ENCODE results near the gene ARRB1.
"Not testable (repeated sequence)": the region's sequence is repeated elsewhere in the genome, so short reads cannot be mapped to it uniquely, and the experiment has no call there.

ARRB1 gene

DNA sequence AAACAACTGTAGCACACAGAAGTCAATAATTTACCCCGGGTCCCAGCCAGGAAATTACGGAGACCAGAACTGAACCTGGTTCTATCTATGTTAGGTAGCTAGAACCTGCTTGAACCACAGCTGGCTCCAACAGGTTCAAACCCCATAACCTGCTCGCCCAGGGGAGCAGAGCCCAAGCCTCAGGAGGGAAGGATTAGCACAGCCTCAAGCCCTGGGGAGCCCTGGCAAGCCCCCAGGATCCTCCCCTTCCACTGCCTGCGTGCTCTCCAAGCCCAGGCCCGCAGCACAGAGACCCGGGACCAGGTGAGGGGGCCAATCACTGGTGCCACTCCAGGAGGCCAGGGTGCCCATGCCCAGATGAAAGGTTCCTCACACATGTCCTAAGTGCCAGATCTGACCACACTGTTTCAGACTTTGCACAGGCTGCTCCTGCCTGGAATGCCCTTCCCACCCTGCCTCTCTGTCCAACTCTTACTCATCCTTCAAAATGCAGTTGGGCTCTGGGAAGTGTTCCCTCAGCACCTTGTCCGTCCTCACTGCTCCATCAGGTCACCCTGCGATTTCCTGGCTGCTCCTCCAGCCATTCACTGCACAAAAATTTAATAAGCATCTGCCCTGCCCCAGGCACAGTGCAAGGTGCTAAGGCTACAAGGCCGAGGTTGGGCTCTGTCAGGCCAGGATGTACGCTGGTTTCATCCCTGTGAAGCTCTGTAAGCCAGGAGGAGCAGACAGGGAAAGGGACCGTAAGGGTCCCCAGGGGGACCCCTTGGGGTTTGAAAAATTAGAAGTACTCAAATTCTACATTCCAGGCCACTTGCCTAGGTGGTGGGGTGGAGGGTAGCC lies 32.2 kb downstream of the ARRB1 start:
- no peak for DNase-seq

DNA sequence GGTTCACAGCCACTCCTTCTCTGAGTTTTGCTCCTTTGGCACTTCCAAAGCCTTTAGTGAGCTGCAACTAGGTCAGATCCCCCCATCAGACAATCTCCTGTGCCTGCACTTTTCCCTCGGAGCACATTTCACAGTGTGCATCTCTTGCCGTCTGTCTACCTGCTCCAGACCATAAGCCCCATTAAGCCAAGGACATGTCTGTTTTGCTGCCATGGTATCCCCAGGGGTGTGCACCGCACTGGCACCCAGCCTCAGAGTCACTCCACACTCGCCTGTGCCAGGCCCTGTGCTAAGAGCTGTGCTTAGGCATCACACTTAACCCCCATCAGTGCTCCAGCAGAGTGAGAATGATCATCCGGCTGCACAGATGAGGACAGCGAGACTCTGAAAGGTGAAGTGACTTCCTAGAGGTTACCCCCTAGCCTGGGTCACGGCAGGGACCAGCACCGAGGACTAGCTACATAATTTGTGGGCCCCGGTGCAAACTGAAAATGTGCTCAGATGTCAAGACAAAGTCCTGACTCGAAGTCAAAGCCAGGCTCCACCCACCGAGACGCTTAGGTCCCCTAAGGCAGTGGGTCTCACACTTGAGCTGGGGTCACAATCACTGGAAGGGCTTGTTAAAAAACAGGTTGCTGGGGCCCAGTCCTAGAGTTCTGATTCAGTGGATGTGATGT lies 33.9 kb downstream of the ARRB1 start:
- DNase-seq: no peak

DNA sequence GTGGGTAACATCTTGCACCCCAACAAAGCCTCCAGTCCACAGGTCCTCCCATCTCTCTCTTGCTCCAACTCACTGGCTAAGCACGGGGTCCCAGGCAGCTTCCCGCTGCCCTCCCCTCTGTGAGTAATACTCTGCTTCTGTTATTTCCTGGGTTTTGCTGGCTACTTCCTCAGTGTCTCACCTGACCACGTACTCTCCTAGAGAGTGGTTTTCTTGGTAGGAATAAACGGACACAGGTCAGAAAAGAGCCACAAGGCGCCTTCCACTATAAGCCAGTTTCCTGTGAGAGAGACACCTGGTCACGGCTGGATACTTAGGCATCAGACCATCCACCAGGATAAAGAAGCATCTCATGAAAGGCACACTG lies 36.0 kb downstream of the ARRB1 start:
- no peak for DNase-seq

DNA sequence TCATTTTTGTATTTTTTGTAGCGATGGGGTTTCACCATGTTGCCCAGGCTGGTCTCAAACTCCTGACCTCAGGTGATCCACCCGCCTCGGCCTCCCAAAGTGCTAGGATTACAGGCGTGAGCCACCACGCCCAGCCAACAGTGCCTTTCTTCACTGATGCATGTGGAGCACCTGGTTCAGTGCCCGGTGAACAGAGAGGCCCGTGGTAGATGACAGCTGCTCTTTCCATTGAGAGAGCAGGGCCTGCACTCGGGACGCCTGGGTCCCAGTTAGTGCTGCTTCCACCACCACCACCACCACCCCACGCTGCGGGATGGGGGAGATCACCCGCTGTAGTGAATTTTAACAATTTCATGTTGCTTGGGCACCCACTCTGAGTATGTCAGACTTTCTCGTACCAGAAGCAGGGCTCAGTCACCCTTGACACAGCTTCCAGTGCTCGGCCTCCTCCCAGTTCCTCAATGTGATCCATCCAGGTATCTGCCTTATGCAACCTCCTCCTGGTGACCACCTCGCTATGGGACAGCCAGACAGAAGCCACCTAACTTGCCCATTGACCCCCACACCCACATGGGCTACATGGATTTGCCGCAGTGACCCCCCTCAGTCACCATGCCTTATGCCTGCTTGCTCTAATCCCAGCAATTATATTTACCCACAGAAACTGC lies 36.6 kb downstream of the ARRB1 start:
- DNase-seq: no peak

DNA sequence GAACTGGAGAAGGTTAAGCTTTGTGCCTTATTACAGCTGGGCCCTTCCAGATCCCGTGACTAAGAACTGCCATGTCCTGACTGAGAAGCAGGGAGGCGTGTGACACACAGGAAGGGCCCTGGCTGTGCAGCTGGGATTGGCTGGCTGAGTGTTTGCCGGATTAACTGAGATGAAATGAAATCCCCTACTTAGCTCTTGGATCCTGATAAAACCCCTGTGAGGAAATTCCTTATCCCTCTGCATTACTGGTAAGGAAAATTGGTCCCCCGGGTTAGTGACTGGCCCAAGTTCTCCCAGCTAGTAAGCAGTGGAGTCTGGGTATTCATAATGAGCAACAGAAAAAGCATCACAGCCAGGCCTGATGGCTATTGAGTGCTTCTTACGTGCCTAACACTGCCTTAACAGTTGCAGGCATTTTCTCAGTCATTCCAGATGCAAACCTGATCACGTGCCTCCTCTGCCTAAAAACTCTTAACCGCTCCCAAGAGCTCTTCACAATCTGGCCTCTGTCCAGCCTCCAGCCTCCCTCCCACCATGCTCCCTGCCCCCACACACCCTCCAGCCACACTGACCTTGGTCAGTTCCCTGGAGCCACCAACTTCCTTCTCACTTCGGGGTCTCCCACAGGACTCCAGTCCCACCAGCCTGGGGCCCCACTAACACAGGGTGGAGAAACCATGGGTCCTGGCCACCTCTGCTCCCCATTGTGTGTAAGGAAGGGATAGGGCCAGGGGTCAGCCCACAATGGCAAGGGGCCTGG lies 37.8 kb downstream of the ARRB1 start:
- DNase-seq: no peak

DNA sequence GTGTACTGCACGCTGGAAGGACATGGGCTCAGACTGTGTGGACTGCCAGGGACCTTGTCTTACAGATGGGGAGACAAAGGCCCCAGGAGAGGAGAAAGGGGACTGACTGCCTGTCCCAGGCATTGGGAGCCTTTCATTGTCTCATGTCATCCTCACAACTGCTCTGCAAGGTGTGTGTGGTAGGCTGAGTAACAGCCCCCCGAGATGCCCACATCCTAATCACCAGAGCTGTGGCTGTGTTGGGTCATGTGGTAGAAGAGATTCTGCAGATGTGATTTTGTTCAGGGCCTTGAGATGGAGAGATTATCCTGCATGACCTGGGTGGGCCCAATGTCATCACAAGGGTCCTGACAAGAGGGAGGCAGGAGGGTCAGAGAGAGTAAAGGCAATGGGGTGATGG lies 39.1 kb downstream of the ARRB1 start:
- no peak for DNase-seq

DNA sequence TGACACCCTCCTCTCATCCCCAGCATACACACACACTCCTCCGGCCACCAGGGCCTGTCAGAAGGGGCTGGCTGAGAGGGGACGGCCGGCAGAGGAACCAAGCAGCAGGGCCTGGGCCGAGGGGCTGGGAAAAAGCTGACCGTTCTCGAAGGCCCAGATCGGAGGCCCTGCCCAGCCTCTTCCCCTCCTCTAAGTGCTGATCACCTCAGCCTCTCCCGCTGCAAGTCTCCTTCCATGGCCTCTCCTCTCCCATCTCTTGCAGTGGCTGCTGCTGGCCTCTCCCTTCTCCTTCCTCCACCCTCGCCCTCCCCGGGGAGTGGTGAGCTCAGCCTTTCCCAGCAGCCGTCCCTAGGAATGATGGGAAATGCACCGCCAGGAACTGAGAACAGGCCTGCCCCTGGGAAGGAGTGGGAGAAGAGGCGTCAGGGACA lies 39.6 kb downstream of the ARRB1 start:
- no peak for DNase-seq

DNA sequence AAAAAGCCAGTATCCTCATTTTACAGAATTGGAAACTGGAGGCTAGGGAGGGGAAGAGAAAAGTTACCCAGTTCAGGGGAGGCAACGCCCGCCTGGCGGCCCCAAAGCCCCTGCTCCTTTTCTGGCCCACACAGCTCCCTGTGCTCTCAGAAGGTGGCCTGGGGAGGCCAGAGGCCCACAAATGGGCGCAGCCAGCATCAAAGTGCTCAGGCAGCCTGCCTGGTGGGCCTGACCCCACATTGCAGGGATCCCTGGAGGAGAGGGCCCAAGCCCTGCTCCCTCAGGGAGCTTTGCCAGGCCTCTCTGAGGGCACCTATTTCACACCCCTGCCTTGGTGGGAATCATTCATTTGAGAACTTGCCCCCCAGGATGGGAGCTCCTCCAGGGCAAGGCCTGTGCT lies 42.5 kb downstream of the ARRB1 start:
- DNase-seq: no peak

DNA sequence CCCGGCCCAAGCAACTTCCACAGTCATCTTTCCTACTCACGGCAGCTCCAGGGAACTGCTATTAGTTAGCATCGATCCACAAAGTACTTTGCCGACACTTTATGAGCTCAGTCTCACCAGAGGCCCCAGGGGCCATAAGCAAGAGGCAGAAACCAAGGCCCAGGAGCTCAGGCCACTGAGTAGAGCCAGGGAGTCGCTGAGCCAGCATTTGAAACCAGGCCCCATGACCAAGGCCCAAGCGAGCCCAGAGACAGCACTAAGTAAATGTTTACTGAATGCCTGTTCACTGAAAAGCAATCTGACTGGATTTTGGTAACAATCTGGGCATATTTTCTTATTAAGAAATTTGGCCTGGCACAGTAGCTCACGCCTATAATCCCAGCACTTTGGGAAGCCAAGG lies 43.3 kb downstream of the ARRB1 start:
- DNase-seq: no peak

DNA sequence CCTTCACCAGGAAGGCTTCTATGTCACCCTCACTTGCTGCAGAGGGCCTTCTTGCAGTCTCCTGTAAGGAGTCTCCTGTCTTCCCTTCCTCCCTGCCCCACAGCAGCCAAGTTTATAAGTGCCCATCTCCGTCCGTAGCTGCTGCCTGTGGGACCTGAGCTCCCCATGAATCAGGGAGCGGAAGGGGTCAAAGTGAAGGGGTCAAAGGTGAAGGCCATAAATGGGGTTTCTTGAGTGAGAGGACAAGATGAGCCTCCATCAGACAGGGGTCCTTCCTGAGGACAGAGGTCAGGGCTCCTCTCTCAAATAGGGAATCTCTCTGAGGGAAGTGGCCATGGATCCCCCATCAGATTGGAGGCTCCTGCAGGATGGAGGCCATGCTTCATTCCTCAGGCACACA lies 44.4 kb downstream of the ARRB1 start:
- no peak for DNase-seq

DNA sequence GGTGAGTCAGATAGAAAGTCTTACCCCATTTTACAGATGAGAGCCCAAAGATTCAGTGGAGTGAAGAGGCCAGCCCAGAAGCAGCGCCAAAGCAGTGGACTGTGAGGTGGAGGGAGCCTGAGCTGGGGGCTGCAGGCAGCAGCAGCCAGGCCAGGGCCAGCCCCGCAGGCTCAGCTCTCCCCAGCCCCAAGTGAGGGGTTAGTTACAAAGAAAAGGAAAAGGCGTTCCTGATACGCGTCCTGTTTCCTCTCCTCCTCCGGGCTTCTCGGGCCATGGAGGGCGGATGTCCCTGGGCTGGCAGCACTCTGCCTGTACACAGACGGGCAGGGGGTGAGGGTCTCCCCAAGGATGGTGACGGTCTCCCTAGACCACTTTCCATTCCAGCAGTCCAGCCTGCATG lies 44.9 kb downstream of the ARRB1 start:
- no peak for DNase-seq

DNA sequence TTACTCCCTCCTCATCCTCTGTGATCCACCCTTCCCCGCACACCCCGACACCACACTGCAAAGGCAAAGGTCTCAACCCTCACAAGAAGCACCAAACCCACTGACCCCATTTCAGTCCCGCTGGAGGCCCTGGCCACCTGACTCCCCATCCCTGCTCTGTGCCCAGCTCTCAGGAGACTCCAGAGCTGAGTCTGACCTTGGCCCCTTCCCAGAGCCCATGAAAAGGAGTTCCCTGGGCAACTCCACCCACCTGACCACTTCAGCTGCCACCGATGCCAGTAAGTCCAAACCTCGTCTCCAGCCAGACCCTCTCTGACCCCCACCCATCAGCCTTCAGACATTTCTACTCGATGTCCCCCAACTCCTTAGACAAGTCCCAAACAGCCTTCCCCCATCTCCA lies 45.5 kb downstream of the ARRB1 start:
- no peak for DNase-seq

DNA sequence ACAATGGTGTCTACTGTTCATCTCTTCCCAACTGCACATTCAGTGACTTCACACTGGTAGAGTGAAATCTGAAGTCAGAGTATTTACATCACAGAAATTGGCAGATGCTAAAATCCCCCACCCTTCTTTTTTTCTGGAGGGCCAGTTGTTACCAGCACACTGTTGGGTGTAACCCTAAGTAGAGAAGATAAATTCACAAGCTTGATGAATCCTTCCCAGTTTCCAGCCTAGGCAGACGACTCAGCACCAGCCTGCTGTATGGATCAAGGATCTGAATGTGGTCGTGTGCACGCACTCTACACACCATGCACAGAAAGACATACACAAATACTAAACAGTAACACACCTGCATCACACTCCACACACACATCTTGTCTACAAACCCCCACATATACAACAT lies 46.0 kb downstream of the ARRB1 start:
- DNase-seq: no peak

DNA sequence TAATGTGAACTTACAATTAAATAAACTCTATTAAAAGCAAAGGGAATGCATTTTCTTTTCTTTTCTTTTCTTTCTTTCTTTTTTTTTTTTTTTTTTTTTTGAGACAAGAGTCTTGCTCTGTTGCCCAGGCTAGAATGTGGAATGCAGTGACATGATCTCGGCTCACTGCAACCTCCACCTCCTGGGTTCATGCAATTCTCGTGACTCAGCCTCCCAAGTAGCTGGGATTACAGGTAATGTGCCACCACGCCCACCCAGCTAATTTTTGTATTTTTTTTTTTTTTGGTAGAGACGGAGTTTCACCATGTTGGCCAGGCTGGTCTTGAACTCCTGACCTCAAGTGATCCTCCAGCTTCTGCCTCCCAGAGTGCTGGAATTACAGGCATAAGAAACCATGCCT lies 46.5 kb downstream of the ARRB1 start:
- not testable (repeated sequence) for DNase-seq

DNA sequence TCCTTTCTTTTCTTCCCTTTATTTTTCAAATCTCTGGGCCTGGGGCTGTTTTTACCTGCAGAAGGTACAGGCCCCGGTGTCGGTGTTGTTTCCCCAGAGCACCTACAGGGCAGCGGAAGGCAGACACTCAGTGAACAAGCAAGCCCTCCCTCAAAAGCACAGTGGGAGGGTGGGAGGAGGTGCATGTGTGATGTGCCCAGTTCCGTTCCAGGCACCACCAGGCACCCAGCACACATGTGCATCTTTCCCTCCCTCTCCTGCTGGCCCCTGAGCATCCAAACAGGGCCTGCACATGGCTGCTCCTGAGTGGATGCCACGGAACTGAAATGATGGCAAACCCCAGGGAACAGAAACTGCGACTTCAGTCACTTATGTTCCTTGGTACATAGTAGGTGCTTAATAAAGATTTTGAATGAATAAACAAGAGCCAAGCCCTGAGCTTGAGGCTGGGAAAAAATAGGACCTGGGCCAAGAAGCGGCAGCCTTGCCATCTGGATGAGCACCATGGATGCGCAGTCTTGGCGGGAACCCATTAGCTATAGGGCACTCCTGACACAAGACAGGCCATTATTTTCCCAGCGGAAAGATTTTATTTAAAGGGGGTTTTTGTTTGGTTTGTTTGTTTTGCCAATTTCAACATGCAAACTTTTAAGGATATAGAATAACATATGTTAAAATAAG lies 47.8 kb downstream of the ARRB1 start:
- DNase-seq: no peak

DNA sequence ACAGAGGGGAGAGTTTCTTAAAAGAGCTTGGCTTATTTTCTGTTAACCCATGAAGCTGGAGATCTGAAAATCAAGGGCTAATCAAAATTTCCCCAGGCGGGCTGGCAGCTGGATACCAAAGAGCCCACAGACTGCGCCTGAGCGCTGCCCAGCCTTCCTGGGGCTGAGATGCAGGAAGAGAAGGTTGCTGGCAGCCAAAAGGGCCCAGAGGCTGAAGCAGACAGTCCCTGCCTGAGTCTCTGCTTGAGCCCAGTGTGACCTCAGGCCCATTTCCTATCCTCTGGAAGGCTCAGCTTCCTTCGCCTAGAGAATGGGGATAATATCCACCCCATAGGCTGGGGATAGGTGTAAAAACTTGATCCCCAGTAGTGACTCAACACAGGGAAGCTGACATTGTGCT lies 49.1 kb downstream of the ARRB1 start:
- no peak for DNase-seq

DNA sequence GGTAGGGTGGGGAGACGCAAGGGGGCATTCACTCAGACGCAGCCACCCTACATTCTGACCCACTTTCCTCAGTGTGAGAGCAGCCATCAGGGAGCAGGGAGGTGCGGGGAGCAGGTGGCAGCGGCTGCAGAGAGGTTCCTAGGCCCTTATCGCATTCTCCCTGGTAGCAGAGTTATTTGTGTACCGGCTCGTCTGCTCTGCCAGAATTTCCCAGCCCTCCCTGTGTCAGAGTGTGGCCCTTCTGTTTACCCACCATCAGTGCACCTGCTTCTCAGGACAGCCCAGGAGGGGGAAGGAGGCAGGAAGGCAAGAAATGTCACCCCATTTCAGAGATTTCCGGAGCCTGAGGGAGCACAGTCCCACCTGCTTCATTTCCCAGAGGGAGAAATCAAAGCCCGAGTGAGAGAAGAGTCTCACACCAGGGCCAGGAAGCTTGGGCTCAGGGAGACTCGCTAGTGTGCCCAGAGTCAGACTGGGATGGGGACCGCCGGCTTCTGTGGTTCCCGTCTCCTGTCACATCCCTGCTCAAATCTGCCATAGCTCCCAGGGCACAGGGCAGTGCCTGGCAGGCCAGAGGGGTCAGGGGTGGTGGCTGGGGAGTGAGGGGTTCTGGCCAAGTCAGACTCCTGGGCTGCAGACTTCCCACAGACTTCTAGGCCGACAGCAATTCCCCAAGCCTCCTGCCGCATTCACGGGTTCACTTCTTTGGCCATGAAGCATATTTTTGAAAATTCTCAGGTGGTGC lies 49.7 kb downstream of the ARRB1 start:
- DNase-seq: no peak

DNA sequence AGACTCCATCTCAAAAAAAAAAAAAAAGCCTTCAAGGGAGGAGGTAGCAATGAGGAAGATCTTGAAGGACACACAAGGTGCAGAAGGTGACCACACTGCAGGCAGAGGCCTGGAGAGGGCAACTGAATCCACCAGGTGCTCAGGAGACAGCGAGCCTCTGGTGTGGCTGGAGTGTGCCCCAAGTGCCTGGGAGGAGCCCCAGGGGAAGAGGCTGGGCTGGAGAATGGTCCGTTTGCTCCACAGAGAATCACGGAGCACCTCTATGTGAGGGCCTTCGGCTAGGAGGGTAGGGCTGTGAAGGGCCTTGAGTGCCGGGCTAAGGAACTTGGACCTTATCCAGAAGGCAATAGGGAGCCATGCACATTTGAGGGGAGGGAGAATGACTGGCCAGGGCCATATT lies 50.3 kb downstream of the ARRB1 start:
- no peak for DNase-seq

DNA sequence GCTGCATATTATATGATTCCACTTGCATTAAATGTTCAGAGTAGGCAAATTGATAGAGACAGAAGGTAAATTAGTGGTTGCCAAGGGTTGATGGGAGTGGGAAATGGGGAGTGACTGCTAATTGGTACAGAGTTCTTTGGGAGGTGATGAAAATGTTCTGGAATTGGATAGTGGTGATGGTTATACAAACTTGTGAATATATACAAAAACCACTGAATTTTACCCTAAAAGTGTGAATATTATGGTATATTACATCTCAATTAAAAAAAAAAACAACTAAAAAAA lies 52.5 kb downstream of the ARRB1 start:
- no peak for DNase-seq

DNA sequence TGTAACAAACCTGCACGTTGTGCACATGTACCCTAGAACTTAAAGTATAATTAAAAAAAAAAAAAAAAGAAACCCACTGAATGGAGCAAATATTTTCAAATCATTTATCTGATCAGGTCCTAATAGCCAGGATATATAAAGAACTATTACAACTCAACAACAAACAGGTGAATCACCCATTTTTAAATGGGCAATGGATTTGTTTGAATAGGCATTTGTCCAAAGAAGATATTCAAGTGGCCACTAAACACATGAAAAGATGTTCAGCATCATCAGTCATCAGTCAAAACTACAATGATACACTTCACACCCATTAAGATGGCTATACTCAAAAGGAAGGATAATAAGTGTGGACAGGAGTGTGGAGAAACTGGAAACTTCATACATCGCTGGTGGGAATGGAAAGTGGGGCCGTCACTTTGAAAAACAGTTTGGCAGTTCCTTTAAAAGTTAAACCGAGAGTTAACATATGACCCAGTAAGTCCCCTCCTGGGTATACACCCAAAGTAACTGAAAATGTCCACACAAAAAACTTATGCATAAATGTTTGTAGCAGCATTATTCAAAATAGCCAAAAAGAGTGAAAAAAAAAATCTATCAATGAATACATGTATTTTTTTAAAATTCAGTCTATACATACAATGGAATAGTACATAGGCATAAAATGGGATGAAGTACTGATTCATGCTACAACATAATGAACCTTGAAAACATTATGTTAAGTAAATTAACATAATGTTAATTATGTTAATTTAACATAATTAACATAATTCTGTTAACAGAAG lies 53.1 kb downstream of the ARRB1 start:
- no peak for DNase-seq

DNA sequence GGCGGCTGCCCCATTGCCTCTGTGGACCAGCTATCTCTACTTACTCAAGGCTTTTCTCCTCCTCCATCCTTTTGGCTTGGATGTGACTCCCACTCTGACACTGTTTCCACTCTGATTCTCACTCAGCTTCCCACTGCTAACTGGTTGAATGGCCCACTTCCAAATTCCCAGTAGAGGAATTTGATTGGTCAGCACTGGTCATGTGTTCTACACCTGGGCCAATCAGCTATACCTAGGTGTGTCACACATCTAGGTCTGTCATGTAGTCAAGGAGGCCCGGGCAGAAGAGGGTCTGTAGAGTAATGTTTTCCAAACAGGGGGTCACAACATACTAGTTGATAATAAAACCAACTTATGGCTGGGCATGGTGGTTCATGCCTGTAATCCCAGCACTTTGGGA lies 57.6 kb downstream of the ARRB1 start:
- DNase-seq: no peak

DNA sequence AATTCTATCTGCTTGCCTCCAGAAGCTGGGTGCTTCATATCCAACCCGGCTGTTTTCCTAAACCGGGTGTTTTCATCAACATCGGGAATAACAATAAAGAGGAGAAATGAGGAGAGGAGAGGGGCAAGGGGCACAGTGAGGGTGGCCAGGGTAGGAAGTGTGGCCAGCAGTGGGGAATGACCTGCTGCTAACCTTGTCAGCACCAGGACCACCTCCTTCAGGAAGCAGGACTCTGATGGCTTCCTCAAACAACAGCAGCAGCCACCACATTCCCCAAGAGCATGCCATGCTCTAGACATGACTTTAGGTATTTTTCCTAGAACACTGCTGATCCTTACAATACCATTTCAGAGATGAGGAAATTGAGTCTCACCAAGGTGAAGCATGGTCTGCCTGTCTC lies 58.5 kb downstream of the ARRB1 start:
- DNase-seq: no peak
